GM18499 (cell line): ENCODE measurements around the gene TMEM170A.
"Not testable (repeated sequence)": the region's sequence is repeated elsewhere in the genome, so short reads cannot be mapped to it uniquely, and the experiment has no call there.

Experiments used
- ATAC-seq: cut with Tn5 transposase; IDR thresholded peaks from one replicate; pipeline ENCODE4 v1.9.1; 2021; ENCODE audit warnings: moderate number of reproducible peaks; ENCODE audit not compliant: insufficient read depth, unreplicated experiment

TMEM170A gene

GRCh38 chr16:75464122-75464918 lies at the start of gene TMEM170A:
Gene TMEM170A (minus strand): TSS chr16:75464689. CDS start chr16:75464600, 89 bp downstream.
- ATAC-seq = peak; percentile 66

DNA sequence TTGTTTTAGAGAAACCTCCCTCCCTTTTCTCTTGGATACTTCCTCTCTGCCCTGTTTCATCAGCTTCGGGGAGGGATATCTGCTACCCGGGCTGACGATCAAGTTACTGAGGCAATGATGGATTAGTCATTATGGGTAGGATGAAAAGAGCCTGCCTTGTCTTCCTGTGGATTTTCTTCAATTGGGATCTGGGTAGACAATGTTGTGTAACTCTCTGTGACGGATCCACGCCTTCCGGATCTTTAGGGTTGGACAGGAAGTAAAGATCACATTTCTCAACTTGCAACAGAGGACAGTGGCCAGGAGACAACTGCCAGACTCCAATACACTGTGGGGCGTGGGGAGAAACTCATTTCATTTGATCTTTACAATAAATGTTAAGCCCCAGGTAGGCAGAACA lies 42.1 kb upstream of the TMEM170A start:
- ATAC-seq = no peak

DNA sequence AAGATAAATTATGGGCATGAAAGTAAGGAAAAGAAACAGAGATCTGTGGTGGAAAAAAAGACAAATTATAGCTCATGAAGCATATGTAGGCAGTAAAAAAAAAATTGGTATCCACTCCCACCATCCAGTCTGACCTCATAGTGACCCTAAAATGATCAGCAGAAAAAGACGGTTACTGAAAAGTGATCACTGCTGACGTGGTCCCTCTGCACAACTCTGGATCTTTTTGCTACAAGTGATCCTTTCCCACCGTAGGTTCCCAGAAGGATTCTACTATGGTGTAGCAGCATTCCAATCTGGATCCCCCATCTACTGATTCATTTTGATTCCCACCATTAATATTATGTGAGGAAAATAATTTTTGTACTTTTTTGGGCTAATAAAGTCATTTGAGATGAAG lies 41.6 kb upstream of the TMEM170A start:
- no peak for ATAC-seq

DNA sequence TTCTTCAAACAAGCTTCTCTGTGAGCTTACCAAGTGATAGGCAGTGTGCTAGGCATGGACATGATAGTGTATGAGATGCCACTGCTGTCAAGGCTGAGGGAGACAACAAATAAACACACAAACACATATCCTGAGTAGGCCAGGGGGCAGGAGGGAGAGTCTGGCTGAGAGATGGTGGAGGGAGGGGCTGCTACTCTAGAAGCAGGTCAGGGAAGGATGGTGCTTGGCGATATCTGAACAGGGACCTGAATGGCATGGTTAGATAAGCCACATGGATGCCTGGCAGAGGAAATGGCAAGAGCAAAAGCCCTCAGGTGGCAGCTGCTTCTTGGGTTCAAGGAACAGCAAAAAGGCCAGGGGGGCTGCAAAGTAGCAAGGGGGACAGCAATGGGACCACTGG lies 39.3 kb upstream of the TMEM170A start:
- no peak for ATAC-seq

DNA sequence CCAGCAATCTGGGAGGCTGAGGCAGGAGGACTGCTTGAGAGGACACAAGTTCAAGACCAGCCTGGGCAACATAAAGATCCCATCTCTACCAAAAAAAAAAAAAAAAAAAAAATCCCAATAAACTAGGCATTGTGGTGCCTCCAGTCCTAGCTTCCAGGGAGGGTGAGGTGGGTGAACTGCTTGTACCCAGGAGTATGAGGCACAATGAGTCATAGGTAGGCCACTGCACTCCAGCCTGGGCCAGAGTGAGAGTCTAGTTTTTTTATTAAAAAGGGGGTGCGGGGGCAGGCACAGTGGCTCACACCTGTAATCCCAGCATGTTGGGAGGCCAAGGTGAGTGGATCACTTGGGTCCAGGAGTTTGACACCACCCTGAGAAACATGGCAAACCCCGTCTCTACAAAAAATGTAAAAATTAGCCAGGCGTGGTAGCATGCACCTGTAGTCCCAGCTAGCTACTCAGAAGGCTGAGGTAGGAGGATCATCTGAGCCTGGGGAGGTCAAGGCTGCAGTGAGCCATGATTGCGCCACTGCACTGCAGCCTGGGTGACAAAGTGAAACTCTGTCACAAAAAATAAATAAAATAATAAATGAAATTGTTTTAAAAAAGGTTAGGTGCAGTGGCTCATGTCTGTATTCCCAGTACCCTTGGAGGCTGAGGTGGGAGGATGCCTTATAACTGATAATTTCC lies 38.6 kb upstream of the TMEM170A start:
- no peak for ATAC-seq

- not testable (repeated sequence) for ATAC-seq
Measured at GRCh38 chr16:75501820-75502219, 37.3 kb upstream of the TMEM170A start.

GRCh38 chr16:75501359-75501758 lies 36.9 kb upstream of the TMEM170A start:
- no peak for ATAC-seq

- not testable (repeated sequence) for ATAC-seq
Measured at GRCh38 chr16:75498605-75499322, 34.3 kb upstream of the TMEM170A start.

DNA sequence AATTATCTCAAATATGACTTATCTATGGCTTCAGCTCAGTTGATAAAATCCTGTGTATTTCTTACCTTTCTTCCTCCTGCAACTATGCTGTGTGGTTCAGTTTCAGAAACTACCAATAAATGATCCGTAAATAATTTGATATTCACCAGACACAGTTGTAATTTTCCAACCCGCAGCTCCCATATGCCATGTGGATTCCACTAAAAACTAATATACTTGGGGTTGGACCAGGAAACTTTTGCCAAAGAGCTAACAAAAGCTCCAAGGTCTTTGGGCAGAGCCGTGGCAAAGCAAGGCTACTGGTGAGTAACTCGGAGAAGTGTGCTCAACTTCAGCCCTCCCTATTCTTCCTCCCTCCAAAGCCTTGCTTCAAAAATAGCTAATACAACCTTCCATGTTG lies 33.1 kb upstream of the TMEM170A start:
- no peak for ATAC-seq

DNA sequence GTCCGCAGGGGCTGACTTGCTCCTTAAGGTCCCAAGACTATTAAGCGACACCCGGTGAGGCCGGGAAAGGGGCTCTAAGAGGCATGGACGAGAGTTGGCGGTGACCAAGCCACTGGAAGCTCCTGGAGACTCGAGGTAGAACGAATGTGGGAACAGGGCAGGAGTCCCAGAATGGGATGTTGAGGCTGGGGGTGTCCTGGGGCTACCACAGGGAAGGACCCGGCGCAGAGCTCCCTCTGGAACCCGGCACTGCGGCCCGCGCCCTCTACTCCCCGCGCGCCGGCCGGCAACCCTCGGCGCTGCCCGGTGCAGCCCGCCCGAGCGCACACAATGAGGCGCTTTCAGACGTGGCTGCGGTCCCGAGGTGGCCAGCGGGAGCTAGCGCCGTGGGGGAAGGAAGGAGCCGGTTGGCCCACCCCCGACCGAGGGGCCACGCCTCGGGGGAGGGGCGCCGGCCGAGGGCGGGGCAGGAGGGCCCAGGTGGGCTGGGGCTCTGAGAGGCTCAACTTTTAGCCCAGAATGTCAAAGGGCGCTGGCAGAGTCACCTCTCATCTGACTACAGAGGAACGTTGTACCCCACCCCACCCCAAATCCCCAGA lies 30.7 kb upstream of the TMEM170A start, which contains the start of gene CHST6:
CHST6 (minus strand) TSS at position 366 of the 599 bp plus-strand sequence. CDS start 15,613 bp downstream, outside the sequence.
- ATAC-seq = no peak

DNA sequence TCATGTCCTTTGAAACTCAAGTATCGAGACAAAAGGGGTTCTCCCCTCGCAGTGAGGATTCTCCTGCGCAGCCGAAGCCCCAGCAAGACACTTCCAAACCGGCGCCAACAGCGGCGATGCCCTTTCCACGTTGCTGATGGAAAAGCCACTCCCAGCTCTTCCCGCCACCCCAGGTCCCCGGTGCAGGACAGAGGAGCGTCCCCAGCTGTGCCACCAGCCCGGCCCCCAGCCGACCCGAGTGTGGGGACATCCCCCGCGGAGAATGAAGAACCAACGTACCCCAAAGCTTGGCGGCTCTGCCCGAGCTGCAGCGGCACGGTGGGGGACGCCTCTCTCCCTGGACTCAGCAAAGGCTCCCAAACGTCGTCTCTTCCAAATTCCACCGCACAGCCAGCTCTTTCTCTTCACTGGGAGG lies 30.2 kb upstream of the TMEM170A start:
- no peak for ATAC-seq

DNA sequence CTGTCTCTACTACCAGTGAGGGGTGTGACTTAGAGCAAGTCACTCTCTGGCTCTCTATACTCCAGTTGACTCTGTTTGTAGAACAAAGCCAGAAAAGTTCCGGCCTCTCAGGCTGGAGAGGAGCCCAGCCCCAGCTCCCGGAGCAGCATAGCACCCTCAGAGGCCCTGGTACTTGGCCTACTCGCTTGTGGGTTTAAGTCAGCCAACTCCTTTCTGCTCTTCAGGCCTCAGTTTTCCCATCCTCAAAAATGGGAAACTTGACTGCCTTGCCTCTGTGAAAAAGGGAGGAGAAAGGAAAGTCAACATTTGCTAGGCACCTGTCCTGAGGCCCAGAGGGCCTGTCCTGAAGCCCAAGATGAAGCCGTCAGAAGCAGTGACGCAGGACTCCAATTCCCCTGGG lies 29.7 kb upstream of the TMEM170A start:
- ATAC-seq = no peak

DNA sequence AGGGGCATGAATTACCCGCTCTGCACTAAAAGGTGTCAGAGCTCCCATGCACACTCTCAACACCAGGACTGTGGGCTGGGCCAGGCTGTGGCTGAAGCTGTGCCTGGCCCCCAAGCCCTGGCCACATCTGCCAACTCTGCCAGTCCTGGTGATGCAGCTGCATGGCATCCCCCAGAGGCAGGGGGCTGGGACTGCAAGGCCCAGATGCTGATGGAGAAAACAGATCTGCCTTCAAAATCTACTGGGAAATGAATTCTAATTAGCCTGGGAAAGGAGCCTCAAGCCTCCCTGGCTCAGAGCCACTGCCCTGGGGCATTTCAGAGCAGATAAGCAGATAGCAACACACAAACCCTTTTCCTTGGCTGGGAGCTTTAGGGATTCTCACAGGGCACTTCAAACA lies 27.4 kb upstream of the TMEM170A start:
- ATAC-seq = no peak

DNA sequence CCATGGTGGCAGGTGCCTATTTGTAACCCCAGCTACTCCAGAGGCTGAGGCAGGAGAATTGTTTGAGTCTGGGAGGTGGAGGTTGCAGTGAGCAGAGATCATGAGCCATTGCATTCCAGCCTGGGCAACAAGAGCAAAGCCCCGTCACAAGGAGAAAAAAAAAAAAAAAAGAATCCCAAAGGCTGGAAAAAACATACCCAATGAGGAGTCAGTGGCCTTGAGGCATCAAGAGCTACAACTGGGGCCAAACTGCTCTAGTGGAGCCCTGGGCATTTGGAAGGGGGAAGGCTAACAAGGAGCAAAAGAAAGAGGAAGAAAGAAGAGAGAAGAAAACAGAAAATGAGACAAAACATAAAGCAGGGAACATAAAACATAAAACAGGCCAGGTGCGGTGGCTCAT lies 23.8 kb upstream of the TMEM170A start:
- ATAC-seq = no peak

GRCh38 chr16:75486676-75487313 lies 22.3 kb upstream of the TMEM170A start:
- ATAC-seq = no peak

- ATAC-seq = no peak
Measured at GRCh38 chr16:75486014-75486675, 21.7 kb upstream of the TMEM170A start.

- ATAC-seq = no peak
Measured at GRCh38 chr16:75485230-75486013, 20.9 kb upstream of the TMEM170A start.

- ATAC-seq = no peak
Measured at GRCh38 chr16:75483222-75483621, 18.7 kb upstream of the TMEM170A start.
